MV-4-11 (cell line): ENCODE data around the gene AXIN1.
"Not testable (repeated sequence)": the region's sequence is repeated elsewhere in the genome, so short reads cannot be mapped to it uniquely, and the experiment has no call there.

Source experiments
- DNase-seq: peaks from one replicate; lab custom pipeline; 2025; lab: John Stamatoyannopoulos, UW

Gene AXIN1

GRCh38 chr16:266258-267164, 86.0 kb downstream of the AXIN1 start:
- DNase-seq: no peak

GRCh38 chr16:265711-266110, 86.8 kb downstream of the AXIN1 start:
- DNase-seq: no peak

GRCh38 chr16:265002-265529, 87.5 kb downstream of the AXIN1 start:
- DNase-seq: no peak

GRCh38 chr16:264440-264951, 88.0 kb downstream of the AXIN1 start:
- no peak for DNase-seq

GRCh38 chr16:263944-264343, 88.6 kb downstream of the AXIN1 start:
- DNase-seq: no peak

GRCh38 chr16:263182-263774, 89.2 kb downstream of the AXIN1 start:
- no peak for DNase-seq

- DNase-seq: no peak
Measured at GRCh38 chr16:262121-262745, 90.3 kb downstream of the AXIN1 start.

- no peak for DNase-seq
Measured at GRCh38 chr16:261031-261691, 91.4 kb downstream of the AXIN1 start.

GRCh38 chr16:260326-260725, 92.2 kb downstream of the AXIN1 start:
- no peak for DNase-seq

GRCh38 chr16:259814-260253, 92.7 kb downstream of the AXIN1 start:
- no peak for DNase-seq

- DNase-seq: no peak
Measured at GRCh38 chr16:259226-259625, 93.3 kb downstream of the AXIN1 start.

GRCh38 chr16:258091-258490, 94.4 kb downstream of the AXIN1 start:
- not testable (repeated sequence) for DNase-seq

GRCh38 chr16:255183-255582, 97.3 kb downstream of the AXIN1 start:
- no peak for DNase-seq

- no peak for DNase-seq
Measured at GRCh38 chr16:254461-254860, 98.1 kb downstream of the AXIN1 start.

GRCh38 chr16:253833-254232, 98.7 kb downstream of the AXIN1 start:
- DNase-seq: no peak

GRCh38 chr16:252366-253337, 99.9 kb downstream of the AXIN1 start:
- no peak for DNase-seq

- no peak for DNase-seq
Measured at GRCh38 chr16:249431-249830, 103.1 kb downstream of the AXIN1 start.

- no peak for DNase-seq
Measured at GRCh38 chr16:247027-247426, 105.5 kb downstream of the AXIN1 start.

GRCh38 chr16:245105-245504, 107.4 kb downstream of the AXIN1 start:
- no peak for DNase-seq

- no peak for DNase-seq
Measured at GRCh38 chr16:243348-243747, 109.2 kb downstream of the AXIN1 start.

GRCh38 chr16:242281-242680, 110.2 kb downstream of the AXIN1 start:
- no peak for DNase-seq
